ENCODE measurements around the gene KCNT1. TPM values are rescaled to one million over a fixed set of nuclear protein-coding genes. Genes with fewer than 3 reads are reported as not detected.

KCNT1 gene
- total and polyA plus RNA-seq, 9 donors = 0.83 to 12.0 (median 3.7) TPM

GRCh38 chr9:135815830-135816650 is 114.1 kb downstream of the KCNT1 start:
- Histone ChIP-seq H3K27ac (no peak overlapping the region), H3K9me3 (peaks cover 0 to 4% of the 10 kb centered on the region in 2 donors), H3K4me3 (no peak overlapping the region), H3K36me3 (no peaks in the 10 kb centered on the region), H3K27me3 (no peaks in the 10 kb centered on the region), H3K4me1 (ENCODE audit: insufficient read depth) (no peaks in the 10 kb centered on the region)
- TF ChIP-seq EP300 (IDR thresholded peaks at IDR 0.05) (no peak), CTCF (IDR thresholded peaks at IDR 0.05) (no peak), POLR2A (IDR thresholded peaks at IDR 0.05) (no peak)
- 64 to 79% (median 65%) methylated on average over 28 of the region's 28 CpGs for WGBS, 3 donors
- intact Hi-C loops (cut with DNase I) = no loop called here
- DNase-seq = no peak

GRCh38 chr9:135816651-135816970 is 114.6 kb downstream of the KCNT1 start:
- H3K4me3 ChIP-seq = no peak overlapping the region
- DNase-seq = no peak
- no peaks in the 10 kb centered on the region for H3K27me3 ChIP-seq
- TF ChIP-seq EP300 (IDR thresholded peaks at IDR 0.05) (no peak), CTCF (IDR thresholded peaks at IDR 0.05) (no peak), POLR2A (IDR thresholded peaks at IDR 0.05) (no peak)
- H3K36me3 ChIP-seq = no peaks in the 10 kb centered on the region
- 62 to 88% (median 71%) methylated on average over 12 of the region's 12 CpGs for WGBS, 3 donors
- H3K4me1 ChIP-seq (ENCODE audit: insufficient read depth) = no peaks in the 10 kb centered on the region
- intact Hi-C loops (cut with DNase I) = no loop called here
- H3K27ac ChIP-seq = no peak overlapping the region
- no peaks in the 10 kb centered on the region for H3K9me3 ChIP-seq

GRCh38 chr9:135817951-135818717 is 116.1 kb downstream of the KCNT1 start:
- Histone ChIP-seq H3K36me3 (no peaks in the 10 kb centered on the region), H3K27ac (no peak overlapping the region), H3K27me3 (no peaks in the 10 kb centered on the region), H3K4me1 (ENCODE audit: insufficient read depth) (no peaks in the 10 kb centered on the region), H3K9me3 (no peaks in the 10 kb centered on the region), H3K4me3 (no peak overlapping the region)
- 95 to 96% (median 96%) methylated on average over 66 of the region's 66 CpGs for WGBS, 3 donors
- intact Hi-C loops (cut with DNase I) = no loop called here
- DNase-seq = no peak
- TF ChIP-seq POLR2A (IDR thresholded peaks at IDR 0.05) = no peak
- no peak for TF ChIP-seq EP300 (IDR thresholded peaks at IDR 0.05)
- TF ChIP-seq CTCF (IDR thresholded peaks at IDR 0.05) = no peak

- TF ChIP-seq POLR2A (IDR thresholded peaks at IDR 0.05) = no peak
- no peak for TF ChIP-seq EP300 (IDR thresholded peaks at IDR 0.05)
- TF ChIP-seq CTCF (IDR thresholded peaks at IDR 0.05) = no peak
- 95 to 96% (median 95%) methylated on average over 43 of the region's 43 CpGs for WGBS, 3 donors
- intact Hi-C loops (cut with DNase I) = no loop called here
- Histone ChIP-seq H3K36me3 (no peaks in the 10 kb centered on the region), H3K4me3 (no peak overlapping the region), H3K9me3 (no peaks in the 10 kb centered on the region), H3K27ac (no peak overlapping the region), H3K4me1 (ENCODE audit: insufficient read depth) (no peaks in the 10 kb centered on the region), H3K27me3 (no peaks in the 10 kb centered on the region)
- no peak for DNase-seq
Observed at GRCh38 chr9:135818718-135819475, 116.9 kb downstream of the KCNT1 start.
